Suprapubic skin (tissue), 4 donors: Measurements from ENCODE around the gene SCAPER.

ENCODE experiments used
- EP300 ChIP-seq: sonication (generic); formaldehyde crosslinking; IDR thresholded peaks from one replicate; pipeline ENCODE4 v1.6.1; 2017; ENCODE audit warnings: antibody characterized with exemption
- POLR2A ChIP-seq, 2 donors: fragments of 450-650 bp; IDR thresholded peaks; one replicate each; pipeline ENCODE4 v1.6.1; 2017; ENCODE audit warnings: antibody characterized with exemption in 2 of 2, mild to moderate bottlenecking in 2 of 2, moderate library complexity in 2 of 2
- POLR2AphosphoS5 ChIP-seq, 3 donors: sonication (generic); formaldehyde crosslinking; IDR thresholded peaks; one replicate each; pipeline ENCODE4 v1.6.1; 2017; ENCODE audit warnings: antibody characterized with exemption in 3 of 3
- TF ChIP-seq, protein P1 (sequence below), 2 donors: fragments of 200-600 bp in 1 of 2; fragments of 450-650 bp in 1 of 2; sonication (generic) in 1 of 2; IDR thresholded peaks; one replicate each; pipeline ENCODE4 v1.5.1; 2016 to 2019; ENCODE audit warnings: antibody characterized with exemption in 2 of 2, mild to moderate bottlenecking in 1 of 2, moderate library complexity in 1 of 2

DNA sequence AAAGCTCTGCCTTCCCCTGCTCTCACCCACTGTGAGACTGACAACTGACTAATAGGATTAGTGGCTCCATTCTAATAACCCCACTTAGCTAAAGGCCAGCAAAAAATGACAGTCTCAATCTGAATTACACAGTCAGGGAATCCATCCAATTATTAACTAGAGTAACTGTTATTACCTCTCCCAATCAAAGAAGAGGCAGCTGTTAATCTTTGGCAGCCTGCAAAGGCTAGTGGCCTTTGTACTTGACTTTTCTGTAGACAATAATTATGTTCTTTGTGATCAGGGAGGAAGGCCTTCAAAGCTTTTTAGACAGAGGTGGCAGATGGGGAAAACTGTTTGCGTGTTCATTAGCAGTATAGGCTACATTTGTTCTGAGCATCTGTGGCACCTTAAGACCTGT, 390.9 kb downstream of the SCAPER start:
- TF ChIP-seq EP300 (no peak), POLR2AphosphoS5 (IDR thresholded peaks at IDR 0.05) (no peak), POLR2A (IDR thresholded peaks at IDR 0.05) (no peak)
- TF ChIP-seq, protein P1, sequence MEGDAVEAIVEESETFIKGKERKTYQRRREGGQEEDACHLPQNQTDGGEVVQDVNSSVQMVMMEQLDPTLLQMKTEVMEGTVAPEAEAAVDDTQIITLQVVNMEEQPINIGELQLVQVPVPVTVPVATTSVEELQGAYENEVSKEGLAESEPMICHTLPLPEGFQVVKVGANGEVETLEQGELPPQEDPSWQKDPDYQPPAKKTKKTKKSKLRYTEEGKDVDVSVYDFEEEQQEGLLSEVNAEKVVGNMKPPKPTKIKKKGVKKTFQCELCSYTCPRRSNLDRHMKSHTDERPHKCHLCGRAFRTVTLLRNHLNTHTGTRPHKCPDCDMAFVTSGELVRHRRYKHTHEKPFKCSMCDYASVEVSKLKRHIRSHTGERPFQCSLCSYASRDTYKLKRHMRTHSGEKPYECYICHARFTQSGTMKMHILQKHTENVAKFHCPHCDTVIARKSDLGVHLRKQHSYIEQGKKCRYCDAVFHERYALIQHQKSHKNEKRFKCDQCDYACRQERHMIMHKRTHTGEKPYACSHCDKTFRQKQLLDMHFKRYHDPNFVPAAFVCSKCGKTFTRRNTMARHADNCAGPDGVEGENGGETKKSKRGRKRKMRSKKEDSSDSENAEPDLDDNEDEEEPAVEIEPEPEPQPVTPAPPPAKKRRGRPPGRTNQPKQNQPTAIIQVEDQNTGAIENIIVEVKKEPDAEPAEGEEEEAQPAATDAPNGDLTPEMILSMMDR (IDR thresholded peaks at IDR 0.05) = no peak
